Neutrophil (primary cell): ENCODE measurements around the gene KCTD8.

Experiments
- H3K27ac ChIP-seq: fragments of 200-600 bp; sonication (generic); 2 replicates; pipeline ENCODE4 v1.5.1; 2016; ENCODE audit warnings: mild to moderate bottlenecking, moderate library complexity
- H3K27me3 ChIP-seq: fragments of 200-600 bp; sonication (generic); 2 replicates; pipeline ENCODE4 v1.6.0; 2016; ENCODE audit warnings: mild to moderate bottlenecking
- H3K36me3 ChIP-seq: fragments of 200-600 bp; sonication (generic); 2 replicates; pipeline ENCODE4 v1.5.1; 2017
- H3K4me1 ChIP-seq, 2 experiments: fragments of 200-600 bp in 1 of 2; sonication (generic) in 1 of 2; 1 replicate in 1 of 2; 2 replicates in 1 of 2; pipeline versions ENCODE4 v1.5.1 to v1.6.1; 2013 to 2016; ENCODE audit warnings: low read depth in 1 of 2, low read length in 1 of 2, mild to moderate bottlenecking in 1 of 2, moderate library complexity in 1 of 2; ENCODE audit not compliant: control insufficient read depth in 1 of 2, insufficient read depth in 1 of 2
- H3K4me3 ChIP-seq, 2 experiments: fragments of 200-600 bp in 1 of 2; sonication (generic) in 1 of 2; 1 replicate in 1 of 2; 2 replicates in 1 of 2; pipeline ENCODE4 v1.5.1; 2013 to 2016; ENCODE audit warnings: low read depth in 1 of 2, low read length in 1 of 2, mild to moderate bottlenecking in 1 of 2, moderate library complexity in 1 of 2
- H3K9me3 ChIP-seq: fragments of 200-600 bp; sonication (generic); 2 replicates; pipeline ENCODE4 v1.5.1; 2016
- CTCF ChIP-seq: fragments of 200-600 bp; sonication (generic); IDR thresholded peaks from 2 replicates; pipeline ENCODE4 v1.5.1; 2016; ENCODE audit warnings: antibody characterized with exemption

The KCTD8 gene

GRCh38 chr4:44448521-44449461 is at the start of gene KCTD8:
Gene KCTD8 (minus strand): TSS chr4:44448809.
- Histone ChIP-seq H3K27me3 (peaks cover 78% of the 10 kb centered on the region), H3K9me3 (no peaks in the 10 kb centered on the region), H3K36me3 (no peaks in the 10 kb centered on the region), H3K27ac (no peak within 1 kb of the TSS), H3K4me1 (no peaks in the 10 kb centered on the region), H3K4me3 (no peak within 1 kb of the TSS)
- no peak for TF ChIP-seq CTCF

GRCh38 chr4:44494810-44495701 is 46.4 kb upstream of the KCTD8 start:
- Histone ChIP-seq H3K9me3 (no peaks in the 10 kb centered on the region), H3K4me1 (no peaks in the 10 kb centered on the region), H3K4me3 (no peak overlapping the region), H3K36me3 (no peaks in the 10 kb centered on the region), H3K27ac (no peak overlapping the region), H3K27me3 (no peaks in the 10 kb centered on the region)
- no peak for TF ChIP-seq CTCF

GRCh38 chr4:44493924-44494323 is 45.3 kb upstream of the KCTD8 start:
- Histone ChIP-seq H3K36me3 (no peaks in the 10 kb centered on the region), H3K4me1 (no peaks in the 10 kb centered on the region), H3K9me3 (no peaks in the 10 kb centered on the region), H3K27ac (no peak overlapping the region), H3K27me3 (no peaks in the 10 kb centered on the region), H3K4me3 (no peak overlapping the region)
- TF ChIP-seq CTCF: no peak

GRCh38 chr4:44487341-44487740 is 38.7 kb upstream of the KCTD8 start:
- Histone ChIP-seq H3K4me3 (no peak overlapping the region), H3K9me3 (no peaks in the 10 kb centered on the region), H3K27me3 (no peaks in the 10 kb centered on the region), H3K36me3 (no peaks in the 10 kb centered on the region), H3K27ac (no peak overlapping the region), H3K4me1 (no peaks in the 10 kb centered on the region)
- TF ChIP-seq CTCF: no peak

GRCh38 chr4:44479731-44480130 is 31.1 kb upstream of the KCTD8 start:
- no peaks in the 10 kb centered on the region for H3K9me3 ChIP-seq
- TF ChIP-seq CTCF: no peak

More at GRCh38 chr4:44479731-44480130, 31.1 kb upstream of the KCTD8 start:
- H3K27ac ChIP-seq: no peak overlapping the region
- H3K27me3 ChIP-seq: no peaks in the 10 kb centered on the region
- no peaks in the 10 kb centered on the region for H3K36me3 ChIP-seq
- no peaks in the 10 kb centered on the region for H3K4me1 ChIP-seq
- H3K4me3 ChIP-seq: no peak overlapping the region
